Erythroblast (primary cell): ENCODE measurements around the gene RPEL1.

ENCODE experiments used
- GATA1 ChIP-seq: IDR thresholded peaks from 2 replicates; pipeline ENCODE4 v1.6.1; 2011; ENCODE audit warnings: low read depth, mild to moderate bottlenecking, control low read depth, low read length, moderate library complexity
- POLR2A ChIP-seq: IDR thresholded peaks from 2 replicates; pipeline ENCODE4 v1.6.1; 2011; ENCODE audit warnings: mild to moderate bottlenecking, low read length

GRCh38 chr10:103254113-103254512, 8.4 kb downstream of the RPEL1 start:
- no peak for TF ChIP-seq POLR2A
- TF ChIP-seq GATA1, result no peak
